H1 (cell line): ENCODE measurements around the gene MRPS9. TPM values are rescaled to one million over a fixed set of nuclear protein-coding genes. Genes with fewer than 3 reads are reported as not detected.

Experiments used
- POLR2A ChIP-seq, 2 experiments: IDR thresholded peaks; 1 replicate in 1 of 2; 2 replicates in 1 of 2; pipeline ENCODE4 v1.6.1; 2011; ENCODE audit warnings: low read depth in 2 of 2, low read length in 2 of 2, mild to moderate bottlenecking in 2 of 2; ENCODE audit errors: control extremely low read depth in 1 of 2
- RBBP5 ChIP-seq: IDR thresholded peaks from 2 replicates; pipeline ENCODE4 v1.7.1; 2012; ENCODE audit warnings: low read depth, mild to moderate bottlenecking, inconsistent platforms, low read length, moderate library complexity, borderline replicate concordance
- TEAD4 ChIP-seq: IDR thresholded peaks from 2 replicates; pipeline ENCODE4 v1.6.1; 2012; ENCODE audit warnings: low read depth, low read length, inconsistent platforms, mixed read lengths
- polyA plus RNA-seq, 7 experiments: library from polyadenylated mRNA; depleted of rRNA in 3 of 7; stranded (reverse) in 5 of 7; unstranded in 2 of 7; fragments of >200 nt in 5 of 7; fragments of 200-250 nt in 2 of 7; gene quantifications; 1 replicate in 5 of 7; 2 replicates in 1 of 7; 4 replicates in 1 of 7; pipeline versions ENCODE4 v1.2.1 to v1.2.3, GENCODE V29; 2011 to 2013; ENCODE audit warnings: missing spikeins in 2 of 7, mixed read lengths in 2 of 7
- total RNA-seq: library from RNA; stranded (reverse); fragmentation: NEBNext Ultra II Directional; extraction: Animal tissue kit (Norgen Biotek cat#: 25700); gene quantifications from 2 replicates; pipeline ENCODE4 v1.2.1, GENCODE V29; 2021
- TF ChIP-seq, protein P1 (sequence below): IDR thresholded peaks from 2 replicates; pipeline ENCODE4 v1.6.1; 2011; ENCODE audit warnings: low read depth, mild to moderate bottlenecking, low read length; ENCODE audit not compliant: insufficient read depth

The MRPS9 gene
- total and polyA plus RNA-seq, 2 of the 8 experiments (the other 6 are each of a cell fraction or from before 2014, with no cell fraction given): 36.2 to 71.0 TPM

GRCh38 chr2:105117565-105117964, 79.7 kb downstream of the MRPS9 start (continued):
- TF ChIP-seq TEAD4 (no peak), RBBP5 (no peak), POLR2A (IDR thresholded peaks at IDR 0.05; ENCODE audit: control extremely low read depth in 1 of 2, low read depth in 2 of 2, low read length in 2 of 2) (no peak)
- TF ChIP-seq, protein P1, sequence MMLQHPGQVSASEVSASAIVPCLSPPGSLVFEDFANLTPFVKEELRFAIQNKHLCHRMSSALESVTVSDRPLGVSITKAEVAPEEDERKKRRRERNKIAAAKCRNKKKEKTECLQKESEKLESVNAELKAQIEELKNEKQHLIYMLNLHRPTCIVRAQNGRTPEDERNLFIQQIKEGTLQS: no peak
